ENCODE measurements around the gene WFIKKN1.

WFIKKN1 gene, protein sequence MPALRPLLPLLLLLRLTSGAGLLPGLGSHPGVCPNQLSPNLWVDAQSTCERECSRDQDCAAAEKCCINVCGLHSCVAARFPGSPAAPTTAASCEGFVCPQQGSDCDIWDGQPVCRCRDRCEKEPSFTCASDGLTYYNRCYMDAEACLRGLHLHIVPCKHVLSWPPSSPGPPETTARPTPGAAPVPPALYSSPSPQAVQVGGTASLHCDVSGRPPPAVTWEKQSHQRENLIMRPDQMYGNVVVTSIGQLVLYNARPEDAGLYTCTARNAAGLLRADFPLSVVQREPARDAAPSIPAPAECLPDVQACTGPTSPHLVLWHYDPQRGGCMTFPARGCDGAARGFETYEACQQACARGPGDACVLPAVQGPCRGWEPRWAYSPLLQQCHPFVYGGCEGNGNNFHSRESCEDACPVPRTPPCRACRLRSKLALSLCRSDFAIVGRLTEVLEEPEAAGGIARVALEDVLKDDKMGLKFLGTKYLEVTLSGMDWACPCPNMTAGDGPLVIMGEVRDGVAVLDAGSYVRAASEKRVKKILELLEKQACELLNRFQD

DNA sequence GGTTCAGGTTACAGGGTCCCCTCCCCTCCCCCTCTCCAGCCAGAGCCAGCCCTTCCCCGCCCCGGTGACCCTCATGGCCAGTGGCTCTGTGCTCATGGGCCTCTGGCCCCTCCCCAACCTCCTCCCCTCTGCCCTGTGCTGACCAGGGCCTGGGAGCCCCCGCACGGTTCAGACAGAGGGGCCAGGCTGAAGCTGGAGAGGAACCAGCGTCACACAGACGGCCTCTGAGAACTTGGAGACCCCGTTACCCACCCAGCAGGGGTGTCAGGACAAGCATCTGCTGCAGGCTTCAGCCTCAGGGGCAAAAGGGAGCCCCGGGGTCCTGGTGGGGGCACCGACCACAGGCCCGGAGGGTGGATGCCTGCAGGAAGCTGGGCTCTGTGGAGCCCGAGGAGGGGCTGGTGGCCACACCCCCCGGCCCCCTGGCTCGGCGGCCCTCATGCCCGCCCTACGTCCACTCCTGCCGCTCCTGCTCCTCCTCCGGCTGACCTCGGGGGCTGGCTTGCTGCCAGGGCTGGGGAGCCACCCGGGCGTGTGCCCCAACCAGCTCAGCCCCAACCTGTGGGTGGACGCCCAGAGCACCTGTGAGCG is at the start of gene WFIKKN1:
TSS of gene WFIKKN1 (plus strand) at position 171 of the 591 bp plus-strand sequence. CDS start at position 440, 269 bp downstream.
- intact Hi-C loops (cut with DNase I): no loop called here

DNA sequence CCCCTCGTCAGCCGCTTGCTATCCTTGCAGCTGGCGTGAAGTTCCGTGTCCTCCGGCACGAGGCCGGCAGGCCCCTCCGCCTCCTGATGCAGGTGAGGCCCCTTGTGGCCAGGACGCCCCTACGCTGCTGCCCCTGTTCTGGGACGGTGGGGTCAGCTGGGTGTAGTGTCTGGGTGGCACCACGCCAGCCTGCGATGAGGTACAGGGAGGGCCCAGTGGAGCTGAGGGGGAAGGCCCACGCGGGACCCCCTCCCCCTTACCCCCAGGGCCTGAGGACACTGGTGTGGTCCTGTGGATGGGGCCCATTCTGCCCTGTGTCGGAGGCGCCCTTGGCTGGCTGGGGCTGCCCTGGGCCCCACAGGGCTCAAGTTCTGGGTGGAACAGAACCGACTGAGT is 48.6 kb upstream of the WFIKKN1 start:
- DNase-seq: no peak
- intact Hi-C loops (cut with DNase I): no loop called here

More for the DNA sequence above, at the start of gene WFIKKN1:
- peak in 1 of 42 donors; percentile 15 for DNase-seq

DNA sequence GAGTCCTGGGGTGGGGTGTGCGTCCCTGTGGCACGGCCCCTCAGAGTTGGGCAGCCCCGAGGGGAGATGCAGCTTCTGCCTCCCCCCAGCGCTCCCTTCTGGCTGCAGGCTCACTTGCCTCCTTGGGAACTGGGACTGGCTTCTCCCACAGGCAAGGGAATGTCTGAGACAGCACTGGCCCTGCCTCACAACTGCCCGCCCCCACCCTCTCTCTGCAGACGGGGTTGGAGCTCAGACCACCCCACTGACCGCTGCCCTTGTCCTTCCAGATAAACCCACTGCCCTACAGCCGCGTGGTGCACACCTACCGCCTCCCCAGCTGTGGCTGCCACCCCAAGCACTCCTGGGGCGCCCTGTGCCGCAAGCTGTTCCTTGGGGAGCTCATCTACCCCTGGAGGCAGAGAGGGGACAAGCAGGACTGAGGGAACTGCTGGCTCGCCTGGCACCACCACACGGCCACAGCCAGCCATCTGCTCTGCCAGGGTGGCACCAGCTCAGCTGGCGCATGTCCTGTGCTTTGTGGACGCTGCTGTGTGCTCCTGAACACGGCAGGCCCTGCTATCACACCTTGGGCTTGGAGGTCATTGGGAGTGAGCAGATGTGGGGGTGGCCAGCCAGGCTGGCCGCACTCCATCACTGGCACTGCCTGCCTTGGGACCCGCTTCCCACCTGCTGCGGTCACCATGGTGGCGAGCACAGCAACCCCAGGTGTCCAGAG is 48.0 kb upstream of the WFIKKN1 start:
- intact Hi-C loops (cut with DNase I): no loop called here
- DNase-seq: no peak

DNA sequence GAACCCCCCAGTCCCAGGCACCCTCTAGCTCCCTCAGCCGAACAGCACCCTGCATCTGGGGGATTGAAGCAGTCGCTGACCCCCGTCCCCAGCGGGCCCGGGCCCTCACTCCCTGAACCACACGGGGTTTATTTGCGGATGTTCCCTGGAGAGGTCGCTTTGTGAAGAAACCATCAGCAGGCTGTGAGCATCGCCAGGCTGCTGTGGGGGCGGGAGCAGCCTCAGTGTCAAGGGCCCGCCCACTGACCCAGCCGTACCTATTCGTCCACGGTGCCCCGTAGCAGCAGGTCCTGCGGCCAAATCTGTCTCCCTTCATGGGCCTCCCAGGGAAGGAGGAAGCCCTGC is 47.3 kb upstream of the WFIKKN1 start:
- intact Hi-C loops (cut with DNase I): no loop called here
- DNase-seq: no peak

DNA sequence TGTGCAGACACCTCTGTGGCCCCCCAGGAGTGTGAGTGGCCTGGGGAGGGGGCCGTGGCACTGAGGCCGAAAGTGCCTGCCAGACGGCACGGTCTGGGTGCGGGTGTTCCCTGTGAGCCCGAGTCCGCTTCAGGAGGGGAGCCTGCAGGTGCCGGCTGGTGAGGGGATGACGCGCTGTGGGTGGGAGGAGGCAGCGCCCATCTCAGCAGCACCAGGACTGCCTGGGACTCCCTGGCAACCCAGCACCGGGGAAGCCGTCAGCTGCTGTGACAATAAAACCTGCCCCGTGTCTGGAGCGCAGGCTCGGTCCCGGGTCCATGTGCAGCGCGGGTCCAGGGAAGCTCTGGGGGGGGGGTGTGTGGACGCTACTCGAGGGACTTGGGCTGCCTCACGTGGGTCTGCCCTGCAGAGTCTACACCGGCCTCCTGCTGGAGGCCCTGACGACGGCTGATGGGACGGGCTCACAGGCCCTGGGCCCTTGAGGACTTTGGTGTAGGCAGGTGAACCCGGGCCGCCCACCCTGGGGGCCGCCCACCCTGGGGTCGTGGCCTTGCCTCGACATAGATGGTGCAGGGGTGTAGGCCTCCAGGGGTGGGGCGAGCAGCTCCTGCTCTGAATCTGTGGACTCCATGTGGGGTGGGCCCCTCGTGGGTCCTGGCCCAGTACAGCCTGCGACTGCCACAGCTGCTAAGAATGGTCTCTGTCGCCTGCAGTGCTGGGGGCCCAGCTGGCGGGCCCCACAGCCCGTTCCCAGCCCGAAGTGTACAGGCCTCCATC is 46.8 kb upstream of the WFIKKN1 start:
- peak in 31 of 42 donors; percentile 23 to 77 (median 54) for DNase-seq
- intact Hi-C loops (cut with DNase I): no loop called here

DNA sequence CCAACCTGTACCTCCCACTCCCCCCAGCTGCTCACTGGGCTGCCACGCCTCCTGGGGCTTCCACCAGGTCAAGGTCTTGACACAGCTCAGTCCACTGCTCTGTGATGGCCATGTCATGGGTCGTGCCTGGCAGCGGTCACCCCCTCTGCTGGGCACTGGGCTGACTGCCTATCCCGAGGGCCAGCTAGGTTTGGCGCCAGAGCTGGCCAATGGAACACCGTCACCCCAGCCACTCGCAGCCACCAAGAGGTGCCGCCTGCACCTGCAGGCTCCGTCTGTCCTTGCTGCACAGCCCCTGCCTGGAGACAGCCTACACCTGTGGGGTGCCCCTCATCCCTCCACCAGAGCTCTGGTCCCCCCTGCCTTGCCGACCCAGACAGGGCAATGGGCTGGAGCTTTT is 45.4 kb upstream of the WFIKKN1 start:
- intact Hi-C loops (cut with DNase I): no loop called here
- no peak for DNase-seq

DNA sequence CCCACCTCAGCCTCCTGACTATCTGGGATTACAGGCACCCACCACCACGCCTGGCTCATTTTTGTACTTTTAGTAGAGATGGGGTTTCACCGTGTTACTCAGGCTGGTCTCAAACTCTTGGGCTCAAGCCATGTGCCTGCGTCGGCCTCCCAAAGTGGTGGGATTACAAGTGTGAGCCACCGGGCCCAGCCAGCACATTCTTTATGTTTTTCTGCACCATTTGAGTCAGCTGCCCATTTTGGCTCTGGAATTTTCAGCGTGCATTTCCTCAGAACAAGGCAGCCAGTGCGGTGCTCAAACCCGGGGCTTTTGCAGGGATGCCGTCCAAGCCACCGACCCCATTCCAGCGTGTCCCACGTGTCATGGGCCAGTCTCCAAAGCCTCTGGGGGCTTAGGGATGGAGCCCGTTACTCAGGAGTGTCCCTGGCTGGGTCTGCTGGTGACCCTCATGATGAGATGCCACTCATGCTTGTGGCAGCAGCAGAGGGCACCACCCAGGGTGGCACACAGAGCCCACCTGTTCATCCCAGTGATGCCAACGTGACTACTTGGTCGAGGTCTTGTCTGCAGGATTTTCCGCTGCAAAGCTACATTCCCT is 44.6 kb upstream of the WFIKKN1 start:
- intact Hi-C loops (cut with DNase I): no loop called here

DNA sequence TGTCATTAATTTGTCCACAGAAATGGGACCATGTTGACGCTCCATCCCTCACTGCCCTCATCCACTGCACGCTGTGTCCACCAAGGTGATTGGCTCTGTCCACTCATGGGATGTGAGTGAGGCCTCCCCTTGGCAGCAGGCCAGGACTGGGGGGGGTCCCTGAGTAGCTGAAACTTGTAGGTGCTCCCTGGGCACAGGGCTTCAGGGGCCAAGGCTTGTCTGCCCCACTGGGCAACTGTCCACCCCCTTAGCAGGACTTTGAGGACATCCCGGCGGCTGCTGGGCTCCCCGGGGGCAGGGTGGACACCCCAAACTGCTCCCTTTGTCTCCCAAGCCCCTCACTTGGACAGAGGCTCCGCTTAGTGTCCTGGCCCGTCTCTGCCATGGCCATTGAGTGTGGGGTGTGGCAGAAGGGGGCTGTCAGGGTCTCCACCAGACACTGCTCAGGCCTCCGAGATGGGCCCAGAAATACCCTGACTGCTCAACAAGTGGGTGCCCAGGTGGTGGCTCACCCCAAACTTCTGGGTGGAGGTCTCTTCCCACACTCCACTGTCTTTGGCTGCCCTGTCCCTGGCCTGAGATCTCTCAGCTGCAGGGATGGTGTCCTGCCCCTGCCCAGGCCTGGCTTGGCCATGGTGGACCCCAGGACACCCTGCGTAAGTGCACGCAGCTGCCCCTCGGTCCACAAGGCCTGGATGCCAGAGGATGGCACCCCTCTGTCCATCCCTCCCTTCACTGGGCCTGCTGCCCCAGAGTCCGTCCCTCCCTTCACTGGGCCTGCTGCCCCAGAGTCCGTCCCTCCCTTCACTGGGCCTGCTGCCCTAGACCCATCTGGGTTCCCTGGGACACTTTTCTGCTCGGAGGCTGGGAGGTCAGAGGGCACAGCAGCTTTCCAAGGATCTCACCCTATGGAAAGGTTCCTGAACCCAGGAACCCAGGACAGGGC is 43.9 kb upstream of the WFIKKN1 start:
- intact Hi-C loops (cut with DNase I): no loop called here
- peak in 4 of 42 donors; percentile 50 to 61 (median 53) for DNase-seq

More for the DNA sequence above, 44.6 kb upstream of the WFIKKN1 start:
- DNase-seq: no peak

DNA sequence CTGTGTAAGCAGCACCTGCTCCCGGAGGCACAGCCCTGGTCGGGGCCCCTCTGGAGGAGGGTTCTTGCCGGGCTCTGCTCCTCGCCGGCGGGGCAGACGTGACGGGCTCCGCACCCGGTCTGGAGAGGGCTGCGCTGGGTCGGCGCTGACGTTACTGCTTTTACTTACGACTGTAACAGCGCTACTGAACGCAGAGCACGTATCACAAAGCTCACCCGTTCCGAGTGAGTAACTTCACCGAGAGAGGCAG is 42.2 kb upstream of the WFIKKN1 start:
- peak in 14 of 42 donors; percentile 32 to 58 (median 42) for DNase-seq
- intact Hi-C loops (cut with DNase I): no loop called here

DNA sequence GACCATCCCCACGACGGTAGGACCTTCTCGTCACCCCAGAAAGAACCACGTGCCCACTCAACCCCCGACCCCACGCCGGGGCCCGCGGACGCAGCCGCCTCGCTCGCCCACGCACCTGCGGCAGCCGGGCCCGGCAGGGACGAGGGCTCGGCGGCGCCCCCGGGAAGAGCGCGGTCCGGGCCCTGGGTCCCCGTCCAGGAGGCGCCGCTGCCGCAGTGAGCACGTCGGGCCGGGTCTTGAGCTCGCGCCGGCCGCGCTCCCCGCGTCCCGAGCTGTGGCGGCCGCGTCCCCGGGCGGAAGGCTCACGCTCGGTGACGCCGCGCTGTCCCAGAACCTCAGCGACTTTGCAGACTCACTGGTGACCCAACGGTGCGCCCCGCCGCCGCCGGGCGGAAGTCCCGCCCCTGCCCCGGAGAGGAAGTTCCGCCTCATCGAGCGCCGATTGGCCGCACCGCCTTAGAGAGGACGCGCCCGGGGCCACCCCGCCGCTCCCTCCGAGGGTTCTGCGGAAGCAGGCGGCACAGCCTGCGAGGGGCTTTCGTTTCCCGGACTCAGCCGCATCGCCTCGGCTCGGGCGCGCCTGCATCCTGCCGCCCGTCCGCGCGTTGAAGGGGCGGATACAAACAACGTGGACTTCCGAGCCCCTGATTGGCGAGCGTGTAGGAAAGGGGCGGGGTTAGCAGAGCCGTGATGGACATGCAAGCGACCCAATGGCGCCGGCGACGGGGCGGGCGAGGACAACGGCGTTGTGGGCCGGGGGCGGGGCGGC is 41.7 kb upstream of the WFIKKN1 start:
- peak; percentile 97 to 99 (median 98) for DNase-seq
- intact Hi-C loops (cut with DNase I): no loop called here

DNA sequence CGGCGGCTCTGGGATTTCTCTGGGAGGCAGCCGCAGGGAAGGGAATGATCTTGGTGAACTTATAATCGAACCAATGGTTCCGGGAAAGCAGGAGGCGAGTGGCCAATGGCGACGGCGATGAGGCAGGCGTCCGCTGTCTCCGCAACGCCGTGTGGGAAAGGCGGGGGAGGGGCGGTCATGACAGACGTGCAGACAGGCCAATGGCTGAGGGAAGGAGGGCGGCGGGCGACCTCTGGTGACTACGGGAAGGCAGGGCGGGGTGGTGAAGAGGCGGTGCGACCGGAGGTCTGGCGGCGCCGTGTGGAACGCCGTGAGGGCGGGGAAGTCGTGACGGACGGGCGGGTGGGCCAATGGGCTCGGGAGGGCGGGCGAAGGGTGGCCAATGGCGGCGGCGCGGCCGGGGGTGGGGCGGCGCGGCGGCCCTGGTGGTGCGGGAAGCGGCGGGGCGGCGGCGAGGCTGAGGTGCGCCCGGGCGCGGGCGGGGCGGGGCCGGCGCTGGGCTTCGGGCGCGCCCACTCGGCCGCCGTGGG is 41.1 kb upstream of the WFIKKN1 start, which contains the start of gene RAB40C:
TSS of gene RAB40C (plus strand) at position 409 of the 530 bp plus-strand sequence. CDS start 226 bp downstream, outside the sequence.
- intact Hi-C loops (cut with DNase I): no loop called here
- DNase-seq: peak; percentile 98 to 100 (median 99)

DNA sequence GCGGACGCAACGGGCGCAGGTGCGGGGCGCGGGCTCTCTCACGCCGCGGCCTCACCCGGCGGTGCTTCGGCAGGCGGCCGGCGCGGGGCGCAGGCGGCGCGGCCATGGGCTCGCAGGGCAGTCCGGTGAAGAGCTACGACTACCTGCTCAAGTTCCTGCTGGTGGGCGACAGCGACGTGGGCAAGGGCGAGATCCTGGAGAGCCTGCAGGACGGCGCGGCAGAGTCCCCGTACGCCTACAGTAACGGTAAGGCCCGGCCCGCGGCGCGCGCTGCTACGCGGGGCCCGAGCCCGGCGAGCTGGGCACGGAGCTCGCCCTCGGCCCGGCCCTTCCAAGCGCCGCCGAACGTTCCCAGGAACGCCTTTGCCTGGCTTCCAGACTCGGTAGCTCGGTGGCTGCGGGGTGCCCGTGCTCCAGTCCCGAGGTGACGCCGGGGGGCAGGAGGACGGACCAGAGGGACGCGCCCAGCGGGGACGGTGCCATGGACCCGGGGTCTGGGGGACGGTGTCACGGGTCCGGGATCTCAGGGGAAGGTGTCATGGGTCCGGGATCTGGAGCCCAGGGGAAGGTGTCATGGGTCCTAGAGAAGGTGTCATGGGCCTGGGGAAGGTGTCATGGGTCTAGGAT is 40.5 kb upstream of the WFIKKN1 start:
- intact Hi-C loops (cut with DNase I): no loop called here
- DNase-seq: peak in 1 of 42 donors; percentile 37

DNA sequence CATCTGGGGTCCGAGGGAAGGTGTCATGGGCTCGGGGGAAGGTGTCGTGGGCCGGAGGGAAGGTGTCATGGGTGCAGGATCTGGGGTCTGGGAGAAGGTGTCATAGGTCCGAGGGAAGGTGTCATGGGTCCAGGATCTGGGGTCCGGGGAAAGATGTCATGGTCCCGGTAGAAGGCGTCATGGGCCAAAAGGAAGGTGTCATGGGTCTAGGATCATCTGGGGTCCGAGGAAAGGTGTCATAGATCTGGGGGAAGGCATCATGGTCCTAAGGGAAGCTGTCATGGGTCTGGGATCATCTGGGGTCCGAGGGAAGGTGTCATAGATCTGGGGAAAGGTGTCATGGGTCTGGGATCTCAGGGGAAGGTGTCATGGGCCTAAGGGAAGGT is 40.0 kb upstream of the WFIKKN1 start:
- no peak for DNase-seq
- intact Hi-C loops (cut with DNase I): no loop called here

DNA sequence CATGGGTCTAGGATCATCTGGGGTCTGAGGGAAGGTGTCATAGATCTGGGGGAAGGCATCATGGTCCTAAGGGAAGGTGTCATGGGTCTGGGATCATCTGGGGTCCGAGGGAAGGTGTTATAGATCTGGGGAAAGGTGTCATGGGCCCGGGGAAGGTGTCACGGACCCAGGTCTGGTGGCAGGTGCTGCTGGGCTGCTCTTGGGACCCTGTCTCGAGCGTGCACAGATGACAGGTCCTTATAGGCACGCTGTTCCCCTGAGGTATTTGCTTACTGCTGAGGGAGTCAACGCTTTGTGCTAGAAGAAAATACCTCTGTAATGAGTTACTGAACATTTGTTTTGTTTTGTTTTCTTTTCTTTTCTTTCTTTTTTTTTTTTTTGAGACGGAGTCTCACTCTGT is 39.6 kb upstream of the WFIKKN1 start:
- no peak for DNase-seq
- intact Hi-C loops (cut with DNase I): no loop called here

DNA sequence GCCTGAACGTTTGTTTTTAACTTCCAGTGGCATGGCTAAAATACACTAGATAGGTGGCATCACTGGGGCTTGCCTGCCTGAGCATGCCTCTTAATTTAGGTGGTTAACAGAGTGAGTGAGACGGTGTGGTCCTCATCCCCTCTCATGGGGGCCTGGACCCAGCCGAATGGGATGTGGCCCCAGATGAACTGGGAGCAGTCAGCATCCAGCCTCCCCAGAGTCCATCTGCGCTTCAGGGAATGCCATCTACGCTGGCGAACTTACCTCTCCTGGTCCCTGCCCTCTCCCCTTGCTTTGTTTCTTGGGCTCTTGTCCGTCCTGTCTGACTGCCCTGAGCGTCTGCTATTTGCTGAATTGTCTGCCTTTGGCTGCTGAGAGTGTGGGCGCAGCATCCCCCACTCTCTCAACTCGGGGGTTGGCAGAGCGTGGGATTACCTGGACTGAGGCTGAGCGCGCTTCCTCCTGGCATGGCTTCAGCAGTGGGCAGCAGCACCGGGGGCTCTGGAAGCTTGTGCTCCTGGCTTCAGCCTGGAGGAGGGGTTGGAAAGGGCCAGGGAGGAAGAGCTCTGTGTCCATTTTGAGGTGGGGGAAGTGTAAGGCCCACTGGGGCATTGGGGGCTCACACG is 38.8 kb upstream of the WFIKKN1 start:
- no peak for DNase-seq
- intact Hi-C loops (cut with DNase I): no loop called here
